ENCODE data around the gene PNRC1. TPM values are rescaled to one million over a fixed set of nuclear protein-coding genes. Genes with fewer than 3 reads are reported as not detected.

The PNRC1 gene
- polyA plus RNA-seq, 2 of the 4 experiments (the other 2 are of a cell fraction), result 27.2 to 37.8 TPM

DNA sequence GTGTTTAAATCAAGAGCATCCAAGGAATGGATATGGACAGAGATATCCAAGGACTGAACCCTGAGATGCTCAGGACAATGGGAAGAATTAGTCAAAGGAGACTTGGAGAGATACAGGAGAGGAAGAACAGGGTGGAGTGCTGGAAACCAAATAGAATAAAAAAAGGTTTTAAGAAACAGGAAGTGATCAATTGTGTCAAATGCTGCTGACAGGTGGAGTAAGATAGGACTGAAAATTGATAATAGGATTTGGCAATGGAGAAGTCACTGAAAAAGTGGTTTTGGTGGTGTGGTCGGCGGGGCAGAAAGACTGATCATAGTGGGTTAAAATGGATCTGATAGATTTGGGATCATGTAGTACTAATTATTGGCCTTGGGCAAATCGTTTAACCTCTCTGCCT lies 37.9 kb upstream of the PNRC1 start:
- peak overlapping the region; percentile 37 to 42; a peak in 1 of 6 replicates for H3K27ac ChIP-seq
- POLR2A ChIA-PET, result no interaction called here
- no peak overlapping the region for H3K4me2 ChIP-seq
- H3K4me3 ChIP-seq, result no peak overlapping the region
- WGBS (ENCODE audit: missing lambda C conversion rate), result 88% methylated on average over 3 of the region's 3 CpGs
- peaks cover 13% of the 10 kb centered on the region for H3K9me3 ChIP-seq
- FAIRE-seq (no peak), ATAC-seq (no peak), DNase-seq (ENCODE audit: low read depth in 1 of 2, low spot score in 1 of 2) (no peak)
- CTCF ChIA-PET, result no interaction called here
- TF ChIP-seq NR3C1 (IDR thresholded peaks at IDR 0.05) (no peak), RARB (CRISPR knock-in tag; IDR thresholded peaks at IDR 0.05) (no peak), ZFP36 (IDR thresholded peaks at IDR 0.05; ENCODE audit: borderline replicate concordance, partially characterized antibody) (no peak), FOSB (CRISPR knock-in tag; IDR thresholded peaks at IDR 0.05) (no peak), FOXS1 (CRISPR knock-in tag; IDR thresholded peaks at IDR 0.05) (no peak), NFE2L2 (conservative IDR thresholded peaks at IDR 0.05; ENCODE audit: low read length) (no peak), FOSL2 (IDR thresholded peaks at IDR 0.05) (no peak), FOSL2 (CRISPR knock-in tag; IDR thresholded peaks at IDR 0.05) (no peak), ESRRA (IDR thresholded peaks at IDR 0.05; ENCODE audit: borderline replicate concordance, low read length) (no peak), POLR2AphosphoS2 (conservative IDR thresholded peaks at IDR 0.05; ENCODE audit: low read length) (no peak)
- peaks cover 33% of the 10 kb centered on the region for H3K4me1 ChIP-seq

DNA sequence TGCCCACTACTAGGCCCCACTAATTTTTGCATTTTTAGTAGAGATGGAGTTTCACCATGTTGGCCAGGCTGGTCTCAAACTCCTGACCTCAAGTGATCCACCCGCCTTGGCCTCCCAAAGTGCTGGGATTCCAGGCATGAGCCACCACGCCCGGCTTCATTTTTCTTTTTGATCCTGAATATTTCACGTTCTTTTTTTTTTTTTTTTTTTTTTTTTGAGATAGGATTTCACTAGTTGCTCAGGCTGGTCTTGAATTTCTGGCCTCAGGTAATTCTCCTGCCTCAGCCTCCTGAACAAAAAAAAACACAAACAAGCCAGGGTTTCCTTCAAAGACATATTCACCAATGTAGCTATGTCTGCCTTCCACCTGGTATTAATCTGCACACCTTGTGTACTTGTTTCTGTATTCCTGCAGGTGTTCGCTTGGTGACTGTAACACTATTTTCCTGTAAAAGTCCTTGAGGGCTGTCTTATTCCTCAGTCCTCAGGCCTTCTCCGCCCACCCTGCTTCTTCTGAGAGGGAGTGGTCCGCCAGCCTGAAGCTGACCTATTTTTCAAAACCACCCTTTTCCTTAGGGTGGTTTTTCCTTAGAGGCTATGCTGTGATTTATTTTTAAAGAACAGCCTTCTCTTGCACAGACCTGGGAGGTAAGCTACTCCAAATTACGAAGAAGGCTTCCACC lies 36.1 kb upstream of the PNRC1 start:
- POLR2A ChIA-PET, result interaction anchor here (1.5 to 1.7 kb wide), 2 partner anchors 9 to 36 kb away, joined by 4 to 11 read pairs; partner anchors contain the start of gene PNRC1
- DNase-seq (ENCODE audit: low read depth in 1 of 2, low spot score in 1 of 2) (no peak), ATAC-seq (no peak), FAIRE-seq (no peak)
- Histone ChIP-seq H3K4me2 (no peak overlapping the region), H3K9me3 (peaks cover under 1% of the 10 kb centered on the region; the same call in 1 of the 3 replicates), H3K4me1 (peaks cover 51% of the 10 kb centered on the region), H3K4me3 (no peak overlapping the region), H3K27ac (peak overlapping the region; percentile 82 to 86)
- WGBS (ENCODE audit: missing lambda C conversion rate), result 81% methylated on average over 8 of the region's 8 CpGs
- no peak for TF ChIP-seq NPAS2 (CRISPR knock-in tag; IDR thresholded peaks at IDR 0.05; ENCODE audit: borderline replicate concordance)
- TF ChIP-seq ZC3H11A (IDR thresholded peaks at IDR 0.05), result no peak
- no peak for TF ChIP-seq FOSL2 (IDR thresholded peaks at IDR 0.05)
- no peak for TF ChIP-seq FOSL2 (CRISPR knock-in tag; IDR thresholded peaks at IDR 0.05)
- TF ChIP-seq BHLHE40 (IDR thresholded peaks at IDR 0.05; ENCODE audit: low read depth, low read length), result no peak
- no peak for TF ChIP-seq RNF2 (IDR thresholded peaks at IDR 0.05; ENCODE audit: borderline replicate concordance, low read depth)
- no peak for TF ChIP-seq HDAC2 (IDR thresholded peaks at IDR 0.05)
- TF ChIP-seq JUNB (IDR thresholded peaks at IDR 0.05), result no peak
- TF ChIP-seq KDM5A (IDR thresholded peaks at IDR 0.05), result no peak
- no peak for TF ChIP-seq TP53 (CRISPR knock-in tag; IDR thresholded peaks at IDR 0.05)
- CTCF ChIA-PET, result interaction anchor here (1.3 to 1.4 kb wide), 2 partner anchors 8 to 61 kb away, joined by 4 to 5 read pairs; no protein-coding TSS in a partner anchor

DNA sequence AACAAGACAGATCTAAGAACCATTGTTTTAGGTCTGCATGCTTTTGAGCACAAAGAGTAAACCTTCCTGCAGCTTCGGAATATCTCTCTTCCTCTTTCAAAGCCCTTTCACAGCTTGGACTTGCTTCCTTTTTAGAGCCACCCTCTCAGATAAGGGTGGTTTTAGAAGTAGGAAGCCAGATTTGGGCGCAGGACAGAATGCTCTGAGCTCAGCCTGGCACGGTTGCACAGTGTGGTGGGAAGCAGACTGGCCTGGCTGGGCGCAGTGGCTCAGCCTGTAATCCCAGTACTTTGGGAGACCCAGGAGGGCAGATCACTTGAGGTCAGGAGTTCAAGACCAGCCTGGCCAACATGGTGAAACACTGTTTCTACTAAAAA lies 35.6 kb upstream of the PNRC1 start:
- Histone ChIP-seq H3K4me3 (no peak overlapping the region), H3K27ac (peak overlapping the region; percentile 82 to 86), H3K4me2 (peak overlapping the region; percentile 64), H3K9me3 (no peaks in the 10 kb centered on the region), H3K4me1 (peaks cover 56% of the 10 kb centered on the region)
- POLR2A ChIA-PET, result interaction anchor here (1.5 to 1.7 kb wide), 2 partner anchors 9 to 35 kb away, joined by 4 to 11 read pairs; partner anchors contain the start of gene PNRC1
- CTCF ChIA-PET, result interaction anchor here (1.3 to 1.4 kb wide), 2 partner anchors 9 to 62 kb away, joined by 4 to 5 read pairs; no protein-coding TSS in a partner anchor
- no peak for DNase-seq (ENCODE audit: low read depth in 1 of 2, low spot score in 1 of 2)
- no peak for FAIRE-seq
- WGBS (ENCODE audit: missing lambda C conversion rate), result 91% methylated on average over 2 of the region's 4 CpGs
- no peak for TF ChIP-seq NFE2L2 (conservative IDR thresholded peaks at IDR 0.05; ENCODE audit: low read length)
- TF ChIP-seq, protein P1, sequence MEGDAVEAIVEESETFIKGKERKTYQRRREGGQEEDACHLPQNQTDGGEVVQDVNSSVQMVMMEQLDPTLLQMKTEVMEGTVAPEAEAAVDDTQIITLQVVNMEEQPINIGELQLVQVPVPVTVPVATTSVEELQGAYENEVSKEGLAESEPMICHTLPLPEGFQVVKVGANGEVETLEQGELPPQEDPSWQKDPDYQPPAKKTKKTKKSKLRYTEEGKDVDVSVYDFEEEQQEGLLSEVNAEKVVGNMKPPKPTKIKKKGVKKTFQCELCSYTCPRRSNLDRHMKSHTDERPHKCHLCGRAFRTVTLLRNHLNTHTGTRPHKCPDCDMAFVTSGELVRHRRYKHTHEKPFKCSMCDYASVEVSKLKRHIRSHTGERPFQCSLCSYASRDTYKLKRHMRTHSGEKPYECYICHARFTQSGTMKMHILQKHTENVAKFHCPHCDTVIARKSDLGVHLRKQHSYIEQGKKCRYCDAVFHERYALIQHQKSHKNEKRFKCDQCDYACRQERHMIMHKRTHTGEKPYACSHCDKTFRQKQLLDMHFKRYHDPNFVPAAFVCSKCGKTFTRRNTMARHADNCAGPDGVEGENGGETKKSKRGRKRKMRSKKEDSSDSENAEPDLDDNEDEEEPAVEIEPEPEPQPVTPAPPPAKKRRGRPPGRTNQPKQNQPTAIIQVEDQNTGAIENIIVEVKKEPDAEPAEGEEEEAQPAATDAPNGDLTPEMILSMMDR (IDR thresholded peaks at IDR 0.05), result no peak
- no peak for TF ChIP-seq FOXS1 (CRISPR knock-in tag; IDR thresholded peaks at IDR 0.05)
- no peak for TF ChIP-seq RNF2 (IDR thresholded peaks at IDR 0.05; ENCODE audit: borderline replicate concordance, low read depth)
- ATAC-seq, result no peak
